ENCODE data around the gene CDS2.

CDS2 gene

DNA sequence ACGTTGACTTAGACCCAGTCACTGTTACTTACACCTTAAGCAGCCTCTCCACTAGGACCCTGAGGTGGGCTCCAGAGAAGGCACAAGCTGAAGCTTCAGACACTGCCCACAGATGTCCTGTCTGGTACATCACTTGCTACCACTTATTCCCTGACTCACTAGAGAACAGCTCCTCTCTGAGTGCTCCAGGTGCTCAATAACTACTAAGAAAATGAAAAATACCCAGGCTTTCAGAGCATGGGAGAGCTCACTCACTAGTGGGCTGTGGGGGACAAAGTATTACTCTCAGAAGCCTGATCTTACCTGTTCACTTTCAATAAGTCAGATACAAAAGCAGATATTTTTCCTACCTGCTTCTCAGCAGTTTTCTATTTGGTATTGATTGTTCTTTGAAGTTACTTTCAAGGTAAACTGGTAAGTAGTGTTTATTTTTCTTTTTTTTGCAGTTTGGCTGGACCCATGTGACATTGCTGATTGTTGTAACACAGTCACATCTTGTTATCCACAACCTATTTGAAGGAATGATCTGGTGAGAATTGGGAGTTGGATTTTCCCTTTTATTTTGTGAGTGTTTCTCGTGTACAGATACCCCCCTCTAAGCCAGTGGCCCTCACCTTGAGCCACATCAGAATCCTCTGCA is 55.9 kb downstream of the CDS2 start:
- DNase-seq, result no peak

DNA sequence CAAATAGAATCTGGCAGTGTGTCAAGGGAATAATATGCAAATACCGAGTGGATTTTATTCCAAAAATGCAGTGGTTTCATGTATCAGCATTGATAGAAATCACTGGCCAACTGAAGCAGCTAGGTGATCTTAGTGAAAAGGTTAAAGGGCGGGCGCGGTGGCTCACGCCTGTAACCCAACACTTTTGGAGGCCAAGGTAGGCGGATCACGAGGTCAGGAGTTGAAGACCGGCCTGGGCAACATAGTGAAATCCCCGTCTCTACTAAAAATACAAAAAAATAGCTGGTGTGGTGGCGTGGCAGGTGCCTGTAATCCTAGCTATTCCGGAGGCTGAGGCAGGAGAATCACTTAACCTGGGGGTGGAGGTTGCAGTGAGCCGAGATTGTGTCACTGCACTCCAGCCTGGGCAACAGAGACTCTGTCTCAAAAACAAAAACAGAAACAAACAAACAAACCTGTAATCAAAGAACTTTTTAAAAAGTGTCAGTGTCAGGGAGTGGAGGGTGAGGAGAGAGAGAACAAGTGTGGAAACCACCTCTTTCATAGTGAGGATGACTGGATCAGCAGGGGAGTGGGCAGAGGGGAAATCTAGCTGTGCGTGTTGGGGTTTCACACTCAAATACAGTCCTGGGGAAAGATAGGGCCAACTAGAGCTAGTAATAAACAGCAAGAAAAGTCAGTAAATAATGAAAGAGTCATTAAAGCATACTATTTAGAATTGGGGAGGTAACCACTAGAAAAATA is 57.1 kb downstream of the CDS2 start:
- DNase-seq, result no peak

DNA sequence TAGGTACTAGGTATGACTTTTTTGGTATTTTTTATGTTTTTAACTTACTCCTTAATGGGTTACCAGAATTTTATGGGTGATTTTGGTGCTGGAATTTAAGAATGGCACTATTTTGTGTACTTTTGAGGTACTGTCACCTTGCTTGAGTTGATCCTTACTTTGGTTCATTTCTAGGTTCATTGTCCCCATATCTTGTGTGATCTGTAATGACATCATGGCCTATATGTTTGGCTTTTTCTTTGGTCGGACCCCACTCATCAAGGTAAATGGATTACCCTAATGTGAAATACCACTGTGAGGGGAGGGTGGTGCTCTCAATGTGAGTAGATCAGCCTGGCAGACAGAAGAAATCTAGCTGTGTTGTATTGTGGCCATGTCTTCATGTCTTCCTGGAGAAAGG is 57.9 kb downstream of the CDS2 start:
- no peak for DNase-seq

DNA sequence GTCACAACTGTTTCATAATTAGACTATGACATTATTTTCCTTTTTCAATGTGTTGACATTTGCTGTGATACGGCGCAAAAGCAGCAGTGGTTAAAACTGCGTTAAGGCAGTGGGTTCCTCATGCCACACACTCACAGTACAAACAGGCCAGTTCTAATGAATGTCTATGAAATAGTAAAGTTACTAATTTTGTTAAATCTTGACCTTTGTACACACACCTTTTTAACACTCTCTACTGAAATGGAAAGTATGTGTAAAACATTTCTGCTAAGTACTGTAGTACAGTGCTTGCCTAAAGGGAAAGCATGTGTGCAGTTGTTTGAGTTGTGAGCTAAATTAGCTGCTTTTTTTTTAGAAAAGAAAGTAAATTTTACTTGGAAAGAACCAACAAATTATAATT is 60.3 kb downstream of the CDS2 start:
- DNase-seq, result no peak

DNA sequence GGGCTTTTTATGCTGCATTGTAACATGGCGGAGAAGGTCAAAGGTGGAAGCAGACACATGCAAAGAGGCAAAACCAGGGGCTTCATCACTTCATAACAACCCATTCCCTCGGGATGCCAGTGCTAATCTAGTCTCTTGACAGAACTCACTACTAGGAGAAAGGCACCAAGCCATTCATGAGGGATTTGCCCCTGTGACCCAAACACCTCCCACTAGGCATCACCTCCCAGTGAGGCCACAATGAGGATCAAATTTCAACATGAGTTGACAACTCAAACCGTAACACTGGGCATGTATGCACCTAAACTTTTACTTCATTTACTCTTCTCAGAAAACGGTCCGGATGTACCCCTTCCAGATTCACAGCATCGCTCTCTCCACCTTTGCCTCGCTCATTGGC is 61.9 kb downstream of the CDS2 start:
- DNase-seq, result no peak

DNA sequence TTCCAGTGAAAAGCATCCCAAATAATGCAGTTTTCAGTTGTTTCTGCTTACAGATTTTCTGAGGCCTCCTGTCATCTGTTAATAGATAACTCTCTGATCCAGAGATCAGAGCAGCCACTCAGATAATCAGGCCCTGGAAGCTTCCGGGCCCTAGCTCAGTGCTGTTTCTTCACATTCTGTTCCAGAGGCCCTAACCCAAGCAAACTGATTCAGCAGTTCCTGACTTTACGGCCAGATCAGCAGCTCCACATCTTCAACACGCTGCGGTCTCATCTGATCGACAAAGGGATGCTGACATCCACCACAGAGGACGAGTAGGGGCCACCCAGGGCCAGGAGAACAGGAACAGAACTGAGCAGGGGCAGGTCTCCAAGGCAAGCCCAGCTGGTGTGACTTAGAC is 63.1 kb downstream of the CDS2 start:
- DNase-seq, result no peak

- no peak for DNase-seq
Observed at GRCh38 chr20:5190444-5190843, 63.6 kb downstream of the CDS2 start.

DNA sequence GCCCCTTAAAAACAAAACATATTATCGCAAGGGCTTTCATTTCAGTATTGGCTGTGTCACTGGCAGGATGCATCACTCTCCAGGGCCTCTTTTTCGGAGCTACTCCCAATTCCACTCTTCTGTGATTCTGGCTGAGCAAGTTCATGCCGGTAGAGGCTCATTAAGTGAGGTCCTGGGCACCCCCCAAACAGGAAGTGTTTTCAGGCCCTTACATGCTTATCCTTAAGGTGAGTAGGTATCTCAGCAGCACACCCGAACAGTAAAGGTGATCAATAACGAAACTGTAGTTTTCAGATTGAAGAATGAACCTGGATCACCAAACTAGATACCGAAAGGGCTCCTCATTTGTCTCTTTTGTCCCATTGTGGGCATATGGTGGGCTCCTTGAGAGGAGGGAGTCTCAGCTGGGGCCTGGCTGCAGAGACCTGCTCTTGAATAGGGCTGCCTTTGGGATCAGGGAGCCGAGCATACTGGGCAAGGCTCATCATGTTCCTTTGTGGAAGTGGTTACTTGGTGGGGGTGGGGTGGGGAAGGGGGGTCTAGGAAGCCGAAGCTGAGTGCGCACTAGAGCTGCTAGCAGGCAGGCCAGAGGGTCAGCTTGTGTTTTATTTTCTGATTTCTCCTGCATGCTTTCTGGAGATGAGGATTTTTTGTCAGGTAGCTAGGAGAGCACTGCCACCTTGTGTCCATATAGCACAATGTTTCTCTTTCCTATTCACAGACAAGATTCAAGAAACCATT is 65.2 kb downstream of the CDS2 start:
- DNase-seq, result peak; percentile 58

DNA sequence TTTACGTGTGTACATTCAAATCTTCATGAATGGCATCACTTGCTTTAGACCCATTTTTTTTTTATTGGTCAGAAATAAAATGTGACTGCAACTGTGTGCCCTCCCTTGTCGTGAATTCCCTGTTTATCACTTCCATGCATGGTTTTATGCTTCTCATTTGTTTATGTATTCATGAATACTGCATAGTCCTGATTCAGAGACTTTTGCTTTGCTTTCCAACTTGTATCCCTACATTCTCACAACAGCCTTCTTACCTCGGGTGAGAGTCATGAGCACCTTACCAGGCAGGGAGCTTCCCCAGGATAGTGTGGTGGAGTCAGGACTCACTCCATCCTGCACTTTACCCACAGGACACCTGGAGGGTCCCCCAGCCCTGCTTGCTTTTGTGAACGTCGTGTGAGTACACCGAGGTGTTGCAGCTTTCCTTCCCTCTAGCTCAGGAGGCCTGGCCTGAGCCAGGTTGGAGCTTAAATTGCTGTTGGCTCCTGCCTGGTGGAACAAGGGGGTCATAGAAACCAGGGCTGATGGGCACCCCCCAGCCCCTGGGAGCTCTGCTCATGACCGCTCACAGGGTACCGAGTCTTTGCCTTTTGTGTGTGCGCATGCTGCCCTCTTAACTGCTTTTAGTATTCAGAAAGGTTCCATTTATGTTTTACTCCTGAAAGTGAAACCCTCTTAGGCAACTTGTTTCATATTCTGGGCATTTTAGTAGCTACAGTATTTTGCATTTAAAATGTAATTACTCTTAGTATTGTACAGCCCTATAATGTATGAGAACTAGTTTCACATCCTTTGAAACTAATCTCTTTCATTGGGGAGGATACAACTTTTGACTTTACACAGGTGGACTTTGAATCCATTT is 66.0 kb downstream of the CDS2 start:
- no peak for DNase-seq

- no peak for DNase-seq
Observed at GRCh38 chr20:5195655-5196054, 68.8 kb downstream of the CDS2 start.

DNA sequence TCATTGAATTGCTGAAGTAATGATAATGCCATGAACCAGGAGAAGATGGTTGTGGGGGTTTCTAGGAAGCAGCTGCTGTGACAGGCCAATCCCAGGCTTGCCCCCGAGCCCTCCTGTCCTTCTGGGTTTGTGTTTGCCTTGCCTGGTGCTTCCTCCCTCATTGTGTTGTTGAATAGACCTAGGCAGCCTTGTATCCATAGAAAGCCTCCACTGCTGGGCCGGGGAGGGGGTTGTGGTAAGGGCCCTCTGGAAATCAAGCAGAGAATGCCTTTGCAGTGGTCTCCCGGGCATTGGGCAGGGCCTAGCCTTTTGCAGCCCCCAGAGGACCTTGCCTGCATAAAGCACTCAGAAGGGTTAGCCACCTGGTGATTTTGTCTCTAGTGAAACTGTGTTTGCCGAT is 69.3 kb downstream of the CDS2 start:
- no peak for DNase-seq

- no peak for DNase-seq
Observed at GRCh38 chr20:5197270-5197827, 70.5 kb downstream of the CDS2 start.

DNA sequence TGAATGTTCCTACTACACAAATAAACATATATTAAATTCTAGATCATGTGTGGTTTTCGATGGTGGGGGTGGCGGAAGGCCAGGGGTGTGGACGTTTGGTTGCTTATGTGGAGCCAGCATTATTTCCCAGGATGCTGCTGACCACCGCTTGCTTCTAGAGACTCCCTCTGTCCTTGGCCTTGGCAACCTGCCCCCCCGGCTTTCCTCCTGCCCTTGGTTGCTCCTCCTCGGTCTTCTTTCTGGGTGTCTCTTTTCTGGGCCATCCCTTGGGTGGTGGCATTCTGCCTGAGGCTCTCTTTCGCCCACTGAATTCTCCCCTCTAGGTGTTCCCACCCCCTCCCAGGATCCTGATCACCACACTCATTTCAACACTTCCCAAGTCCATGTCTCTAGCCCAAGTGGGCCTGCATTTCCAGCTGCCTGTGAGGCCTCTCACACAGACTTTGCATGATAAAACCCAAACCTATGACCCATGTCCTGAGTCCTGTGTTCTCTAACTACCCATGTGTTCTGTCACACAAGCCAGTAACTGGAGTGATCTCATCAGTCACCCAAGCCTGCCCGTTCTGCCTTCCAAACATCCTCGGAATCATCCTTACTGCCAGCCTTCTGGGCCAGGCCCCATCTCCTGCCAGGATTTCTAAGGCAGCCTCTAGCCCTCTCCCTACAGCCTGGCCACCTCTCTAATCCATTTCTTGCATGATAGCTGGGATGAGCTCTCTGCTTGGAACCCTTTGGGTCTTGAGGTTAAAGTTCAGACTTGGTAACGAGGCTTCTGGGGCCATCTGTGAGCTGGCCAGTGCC is 71.2 kb downstream of the CDS2 start:
- DNase-seq, result no peak

GRCh38 chr20:5198651-5198924 is 71.8 kb downstream of the CDS2 start:
- no peak for DNase-seq

DNA sequence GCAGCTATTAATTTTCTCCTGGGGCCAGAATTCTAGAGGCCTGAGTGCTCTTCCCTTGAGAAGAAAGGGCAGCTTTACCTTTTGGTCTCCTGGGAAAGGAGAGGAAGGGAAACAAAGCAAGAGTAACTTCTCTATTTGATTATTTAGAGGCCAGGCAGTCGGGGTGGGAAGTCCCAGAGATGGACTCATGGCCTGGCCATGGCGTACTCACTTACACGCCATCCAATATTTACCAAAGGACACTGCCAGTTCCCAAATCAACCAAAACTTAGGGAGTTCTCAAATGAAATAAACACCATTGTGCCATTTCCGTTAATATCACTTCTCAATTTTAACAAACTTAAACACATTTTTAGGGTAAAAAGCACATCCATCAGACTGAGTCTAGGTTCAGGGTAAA is 76.6 kb downstream of the CDS2 start:
- DNase-seq, result no peak

GRCh38 chr20:5205348-5206210 is 78.8 kb downstream of the CDS2 start:
- peak; percentile 73 for DNase-seq

GRCh38 chr20:5207138-5207537 is 80.3 kb downstream of the CDS2 start:
- no peak for DNase-seq

- no peak for DNase-seq
Observed at GRCh38 chr20:5211803-5212714, 85.3 kb downstream of the CDS2 start.

DNA sequence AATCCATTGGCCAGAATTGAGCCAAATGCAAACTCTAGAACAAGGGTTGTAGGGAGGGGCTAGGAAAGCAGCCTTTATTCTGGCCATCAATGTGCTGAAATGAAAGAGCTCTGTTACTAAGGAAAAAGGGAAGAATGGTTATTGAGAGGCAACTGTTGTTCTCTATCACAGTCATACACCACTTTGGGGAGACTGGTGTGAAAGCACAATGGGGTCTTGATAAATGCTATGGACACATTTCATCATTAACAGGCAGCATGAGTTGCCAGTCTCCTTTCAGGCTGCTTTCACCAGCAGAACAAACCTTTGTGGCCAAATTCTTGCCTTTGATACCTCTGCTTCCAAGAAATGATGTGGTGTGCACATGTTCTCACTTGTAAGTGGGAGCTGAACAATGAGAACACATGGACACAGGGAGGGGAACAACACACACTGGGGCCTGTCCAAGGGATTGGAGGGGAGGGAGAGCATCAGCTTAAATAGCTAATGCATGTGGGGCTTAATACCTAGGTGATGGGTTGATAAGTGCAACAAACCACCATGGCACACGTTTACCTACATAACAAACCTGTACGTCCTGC is 86.2 kb downstream of the CDS2 start:
- no peak for DNase-seq

GRCh38 chr20:5214826-5215225 is 88.0 kb downstream of the CDS2 start:
- DNase-seq, result no peak
